KMS-11 (cell line): ENCODE measurements around the gene STX16.

Experiments used
- H2AFZ ChIP-seq: fragments of 200-600 bp; sonication (generic); 2 replicates; pipeline ENCODE4 v1.6.1; 2016; ENCODE audit warnings: antibody characterized with exemption, mixed run types, low read depth
- H3K27ac ChIP-seq: fragments of 200-600 bp; sonication (generic); 2 replicates; pipeline ENCODE4 v1.6.1; 2016; ENCODE audit warnings: mild to moderate bottlenecking, mixed run types
- H3K27me3 ChIP-seq: fragments of 200-600 bp; sonication (generic); 2 replicates; pipeline ENCODE4 v1.6.1; 2017; ENCODE audit warnings: mild to moderate bottlenecking, low read depth, mixed run types, moderate library complexity; ENCODE audit not compliant: insufficient read depth
- H3K36me3 ChIP-seq: fragments of 200-600 bp; sonication (generic); 2 replicates; pipeline ENCODE4 v1.6.1; 2017; ENCODE audit warnings: mild to moderate bottlenecking, mixed run types; ENCODE audit not compliant: insufficient read depth
- H3K4me1 ChIP-seq: fragments of 200-600 bp; sonication (generic); 2 replicates; pipeline ENCODE4 v1.6.1; 2016; ENCODE audit warnings: mild to moderate bottlenecking, low read depth, mixed run types; ENCODE audit not compliant: poor library complexity, severe bottlenecking
- H3K4me2 ChIP-seq: fragments of 200-600 bp; sonication (generic); 2 replicates; pipeline ENCODE4 v1.7.0; 2016; ENCODE audit warnings: mild to moderate bottlenecking, mixed run types
- H3K4me3 ChIP-seq: fragments of 200-600 bp; sonication (generic); IDR thresholded peaks from 2 replicates; pipeline ENCODE4 v1.6.1; 2017; ENCODE audit warnings: low read depth, low read length, mixed read lengths; ENCODE audit not compliant: insufficient read depth
- H3K79me2 ChIP-seq: fragments of 200-600 bp; sonication (generic); 2 replicates; pipeline ENCODE4 v1.6.1; 2016; ENCODE audit warnings: low read depth, mixed run types; ENCODE audit not compliant: insufficient read depth
- H3K9ac ChIP-seq: fragments of 200-600 bp; sonication (generic); 2 replicates; pipeline ENCODE4 v1.6.1; 2016; ENCODE audit warnings: mild to moderate bottlenecking, mixed run types
- H4K20me1 ChIP-seq: fragments of 200-600 bp; sonication (generic); 2 replicates; pipeline ENCODE4 v1.6.1; 2016; ENCODE audit warnings: mild to moderate bottlenecking, mixed run types; ENCODE audit not compliant: insufficient read depth
- CTCF ChIP-seq: fragments of 200-600 bp; sonication (generic); conservative IDR thresholded peaks from 2 replicates; pipeline ENCODE4 v1.6.1; 2017; ENCODE audit warnings: low read depth, mild to moderate bottlenecking, antibody characterized with exemption, low read length, moderate library complexity, mixed read lengths

The STX16 gene

GRCh38 chr20:58605292-58606065, 45.6 kb upstream of the STX16 start:
- H3K9ac ChIP-seq, result no peak overlapping the region
- no peaks in the 10 kb centered on the region for H3K4me1 ChIP-seq
- H4K20me1 ChIP-seq, result no peaks in the 10 kb centered on the region
- H3K27ac ChIP-seq, result no peak overlapping the region
- no peak overlapping the region for H3K4me3 ChIP-seq
- no peaks in the 10 kb centered on the region for H3K79me2 ChIP-seq
- H3K36me3 ChIP-seq, result no peaks in the 10 kb centered on the region
- H2AFZ ChIP-seq, result no peak overlapping the region
- no peak for TF ChIP-seq CTCF
- H3K4me2 ChIP-seq, result no peak overlapping the region
- H3K27me3 ChIP-seq, result peaks cover 56% of the 10 kb centered on the region

- no peak for TF ChIP-seq CTCF
- Histone ChIP-seq H2AFZ (no peak overlapping the region), H3K27ac (no peak overlapping the region), H3K27me3 (peaks cover 62% of the 10 kb centered on the region), H3K79me2 (no peaks in the 10 kb centered on the region), H3K4me2 (no peak overlapping the region), H4K20me1 (no peaks in the 10 kb centered on the region), H3K36me3 (no peaks in the 10 kb centered on the region), H3K4me1 (no peaks in the 10 kb centered on the region), H3K9ac (no peak overlapping the region), H3K4me3 (no peak overlapping the region)
Observed at GRCh38 chr20:58606184-58606583, 44.9 kb upstream of the STX16 start.

GRCh38 chr20:58608096-58608840, 42.8 kb upstream of the STX16 start:
- no peaks in the 10 kb centered on the region for H4K20me1 ChIP-seq
- H3K9ac ChIP-seq, result no peak overlapping the region
- H3K4me2 ChIP-seq, result no peak overlapping the region
- no peaks in the 10 kb centered on the region for H3K4me1 ChIP-seq
- H3K36me3 ChIP-seq, result no peaks in the 10 kb centered on the region
- TF ChIP-seq CTCF, result no peak
- H3K27ac ChIP-seq, result no peak overlapping the region
- peaks cover 79% of the 10 kb centered on the region for H3K27me3 ChIP-seq
- H3K79me2 ChIP-seq, result no peaks in the 10 kb centered on the region
- no peak overlapping the region for H2AFZ ChIP-seq
- H3K4me3 ChIP-seq, result no peak overlapping the region

- Histone ChIP-seq H2AFZ (no peak overlapping the region), H3K36me3 (no peaks in the 10 kb centered on the region), H3K27me3 (peaks cover 86% of the 10 kb centered on the region), H3K4me2 (no peak overlapping the region), H3K27ac (no peak overlapping the region), H3K4me1 (no peaks in the 10 kb centered on the region), H3K4me3 (no peak overlapping the region), H3K79me2 (no peaks in the 10 kb centered on the region), H4K20me1 (no peaks in the 10 kb centered on the region), H3K9ac (no peak overlapping the region)
- TF ChIP-seq CTCF, result no peak
Observed at GRCh38 chr20:58609026-58609425, 42.1 kb upstream of the STX16 start.
